RWPE2 (cell line): ENCODE measurements around the gene IL9.

Experiments used
- ATAC-seq: fragments of 200-7000 bp; cut with Tn5 transposase; 3 replicates; pipeline ENCODE4 v1.9.1; 2021; ENCODE audit warnings: low read depth
- DNase-seq: peaks from one replicate; pipeline ENCODE4 v3.0.0-alpha.2; 2020; ENCODE audit warnings: low spot score
- H3K27ac ChIP-seq: fragments of 450-650 bp; 2 replicates; pipeline ENCODE4 v1.5.1; 2017; ENCODE audit warnings: mild to moderate bottlenecking; ENCODE audit not compliant: poor library complexity, severe bottlenecking
- H3K27me3 ChIP-seq: fragments of 250-450 bp; sonication (Bioruptor Pico); 2 replicates; pipeline ENCODE4 v1.5.1; 2021; ENCODE audit warnings: mild to moderate bottlenecking, moderate library complexity; ENCODE audit not compliant: insufficient read depth, poor library complexity, severe bottlenecking
- H3K36me3 ChIP-seq: fragments of 250-450 bp; sonication (Bioruptor Pico); 2 replicates; pipeline ENCODE4 v1.5.1; 2020; ENCODE audit warnings: low read depth, mild to moderate bottlenecking, moderate library complexity
- H3K4me1 ChIP-seq: fragments of 250-450 bp; sonication (Bioruptor Pico); 2 replicates; pipeline ENCODE4 v1.5.1; 2021; ENCODE audit warnings: mild to moderate bottlenecking, moderate library complexity; ENCODE audit not compliant: insufficient read depth, poor library complexity, severe bottlenecking
- H3K4me3 ChIP-seq: fragments of 250-450 bp; sonication (Bioruptor Pico); 2 replicates; pipeline ENCODE4 v1.5.1; 2021; ENCODE audit warnings: mild to moderate bottlenecking, moderate library complexity; ENCODE audit not compliant: severe bottlenecking
- H3K9me3 ChIP-seq: fragments of 250-450 bp; sonication (Bioruptor Pico); 2 replicates; pipeline ENCODE4 v1.5.1; 2021; ENCODE audit warnings: mild to moderate bottlenecking, moderate library complexity; ENCODE audit not compliant: severe bottlenecking
- TF ChIP-seq, protein P1 (sequence below): fragments of 450-650 bp; IDR thresholded peaks from one replicate; pipeline ENCODE4 v1.5.1; 2017; ENCODE audit warnings: mild to moderate bottlenecking, moderate library complexity; ENCODE audit not compliant: poor library complexity, severe bottlenecking

Gene IL9

DNA sequence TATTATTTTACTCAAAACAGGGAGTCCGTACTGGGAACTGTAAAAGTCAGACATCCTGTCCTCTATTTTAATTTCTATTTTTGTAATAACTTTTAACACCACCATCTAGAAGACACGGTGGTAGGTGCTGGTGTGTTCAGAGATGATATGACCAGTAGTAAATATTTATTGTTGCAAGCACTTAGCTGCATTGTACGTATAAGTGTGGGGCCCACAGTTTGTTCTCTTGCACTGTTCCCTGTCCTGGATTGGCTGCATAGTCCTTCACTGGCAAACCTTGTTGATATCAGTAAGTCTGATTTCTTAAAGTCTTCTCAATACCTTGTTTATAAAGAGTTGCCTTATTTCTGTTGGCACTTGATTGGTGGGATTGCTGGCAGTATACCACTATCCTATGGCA is 24.6 kb upstream of the IL9 start:
- H3K9me3 ChIP-seq, result no peaks in the 10 kb centered on the region

DNA sequence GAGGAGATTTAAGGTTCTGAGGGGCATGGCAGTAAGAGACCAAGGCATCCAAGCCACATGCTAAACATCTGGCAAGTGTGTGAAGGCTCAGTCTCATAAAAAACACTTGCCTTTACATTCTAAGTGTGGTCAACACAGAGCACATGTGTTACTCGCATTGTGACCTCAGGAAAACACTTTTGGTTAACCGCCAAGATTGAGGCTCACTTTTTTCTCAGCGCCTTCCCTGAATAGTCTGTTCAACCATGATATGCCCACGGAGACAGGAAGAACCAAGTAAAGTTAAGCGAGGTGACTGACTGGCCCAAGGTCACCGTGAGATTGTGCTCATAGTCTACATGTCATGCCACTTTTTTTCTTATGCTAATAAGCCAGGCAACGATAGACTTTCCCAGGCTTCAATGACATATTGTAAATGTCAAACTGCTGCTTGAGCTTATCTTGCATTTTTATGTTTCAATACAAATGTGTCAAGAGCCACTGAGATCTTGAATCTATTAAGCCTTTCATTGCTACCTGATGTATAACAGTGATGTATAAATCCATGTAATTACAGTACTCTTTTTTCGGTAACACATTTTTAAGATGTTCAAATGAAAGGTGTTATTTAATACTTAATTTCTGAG is 21.1 kb upstream of the IL9 start:
- Histone ChIP-seq H3K36me3 (no peaks in the 10 kb centered on the region), H3K9me3 (no peaks in the 10 kb centered on the region), H3K4me1 (no peaks in the 10 kb centered on the region), H3K27ac (no peak overlapping the region), H3K27me3 (peaks cover 52% of the 10 kb centered on the region), H3K4me3 (no peak overlapping the region)
- ATAC-seq, result no peak
- TF ChIP-seq, protein P1, sequence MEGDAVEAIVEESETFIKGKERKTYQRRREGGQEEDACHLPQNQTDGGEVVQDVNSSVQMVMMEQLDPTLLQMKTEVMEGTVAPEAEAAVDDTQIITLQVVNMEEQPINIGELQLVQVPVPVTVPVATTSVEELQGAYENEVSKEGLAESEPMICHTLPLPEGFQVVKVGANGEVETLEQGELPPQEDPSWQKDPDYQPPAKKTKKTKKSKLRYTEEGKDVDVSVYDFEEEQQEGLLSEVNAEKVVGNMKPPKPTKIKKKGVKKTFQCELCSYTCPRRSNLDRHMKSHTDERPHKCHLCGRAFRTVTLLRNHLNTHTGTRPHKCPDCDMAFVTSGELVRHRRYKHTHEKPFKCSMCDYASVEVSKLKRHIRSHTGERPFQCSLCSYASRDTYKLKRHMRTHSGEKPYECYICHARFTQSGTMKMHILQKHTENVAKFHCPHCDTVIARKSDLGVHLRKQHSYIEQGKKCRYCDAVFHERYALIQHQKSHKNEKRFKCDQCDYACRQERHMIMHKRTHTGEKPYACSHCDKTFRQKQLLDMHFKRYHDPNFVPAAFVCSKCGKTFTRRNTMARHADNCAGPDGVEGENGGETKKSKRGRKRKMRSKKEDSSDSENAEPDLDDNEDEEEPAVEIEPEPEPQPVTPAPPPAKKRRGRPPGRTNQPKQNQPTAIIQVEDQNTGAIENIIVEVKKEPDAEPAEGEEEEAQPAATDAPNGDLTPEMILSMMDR, result no peak
- DNase-seq, result no peak

More for the DNA sequence above, 24.6 kb upstream of the IL9 start:
- Histone ChIP-seq H3K4me1 (no peaks in the 10 kb centered on the region), H3K27me3 (peaks cover 56% of the 10 kb centered on the region), H3K4me3 (no peak overlapping the region), H3K36me3 (no peaks in the 10 kb centered on the region), H3K27ac (no peak overlapping the region)
- no peak for ATAC-seq
- TF ChIP-seq, protein P1, result no peak
- no peak for DNase-seq

DNA sequence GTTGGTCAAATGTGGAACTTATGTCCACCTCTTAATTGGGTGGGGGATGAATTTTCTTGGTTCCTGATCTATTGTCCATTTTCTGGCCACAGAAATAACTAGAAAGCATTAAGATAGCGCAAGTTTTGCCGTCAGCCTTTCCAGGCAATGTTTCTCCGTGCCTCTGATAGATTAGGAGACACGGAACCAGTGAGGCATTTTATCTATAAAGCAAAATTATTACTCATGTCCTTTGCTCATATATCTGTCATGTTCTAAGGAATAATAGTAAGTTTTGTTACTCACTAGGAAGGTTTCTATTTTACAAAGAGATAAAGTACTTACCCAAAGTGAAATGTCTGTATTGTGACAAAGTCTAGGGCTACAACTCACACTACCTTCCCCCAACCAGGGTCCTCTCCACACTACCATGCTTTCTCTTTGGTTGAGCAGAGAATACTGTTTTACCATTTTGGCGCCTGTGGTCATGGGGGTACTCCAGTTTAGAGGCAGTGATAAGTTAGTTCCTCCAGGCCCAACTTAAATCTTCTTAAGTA is 19.9 kb upstream of the IL9 start:
- Histone ChIP-seq H3K27me3 (peaks cover 49% of the 10 kb centered on the region), H3K9me3 (no peaks in the 10 kb centered on the region), H3K4me3 (no peak overlapping the region), H3K4me1 (no peaks in the 10 kb centered on the region), H3K27ac (no peak overlapping the region), H3K36me3 (no peaks in the 10 kb centered on the region)
- no peak for DNase-seq
- TF ChIP-seq, protein P1, result no peak
- no peak for ATAC-seq

DNA sequence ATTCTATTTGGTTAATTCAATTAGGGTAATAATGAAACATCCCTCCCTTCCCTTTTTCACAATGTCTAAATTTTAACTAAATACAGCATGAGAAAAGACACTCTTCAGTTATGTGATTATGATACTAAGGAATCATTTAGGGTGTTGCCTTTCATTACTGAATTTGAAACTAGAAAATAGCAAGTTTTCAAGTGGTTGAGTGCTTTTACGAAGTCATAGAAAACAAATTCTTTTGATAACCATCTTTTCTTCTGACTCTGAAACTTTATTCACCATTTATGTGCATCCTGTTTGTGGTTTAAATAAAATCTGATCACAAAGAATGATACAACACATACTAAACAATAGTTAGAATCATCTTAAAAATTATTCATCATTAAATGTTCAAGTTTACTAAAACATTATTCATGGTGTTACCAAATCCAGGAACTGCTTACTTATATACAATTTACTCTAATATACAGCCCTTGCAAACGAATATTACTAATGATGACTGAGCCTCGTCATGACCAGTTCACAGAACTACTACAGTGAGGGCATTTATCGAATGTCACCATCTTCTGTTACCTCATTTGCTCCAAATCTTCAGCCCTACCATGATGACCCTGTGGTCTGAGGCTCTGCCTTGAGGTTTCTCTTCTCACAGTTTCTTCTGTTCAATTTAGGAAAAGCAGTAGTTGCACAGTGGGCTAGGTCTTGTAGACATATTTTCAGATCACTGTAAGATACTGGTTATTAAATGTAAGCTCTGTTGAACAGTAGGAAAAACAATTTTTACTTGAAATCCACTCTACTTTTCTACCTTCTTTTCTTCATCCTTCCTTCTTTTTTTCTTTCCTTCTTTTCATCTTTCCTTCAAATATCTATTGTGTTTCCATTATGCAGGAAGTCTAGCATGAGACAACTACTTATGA is 18.3 kb upstream of the IL9 start:
- Histone ChIP-seq H3K27ac (no peak overlapping the region), H3K27me3 (peaks cover 50% of the 10 kb centered on the region), H3K4me1 (no peaks in the 10 kb centered on the region), H3K4me3 (no peak overlapping the region), H3K36me3 (no peaks in the 10 kb centered on the region), H3K9me3 (no peaks in the 10 kb centered on the region)
- no peak for ATAC-seq
- no peak for DNase-seq
- TF ChIP-seq, protein P1, result no peak
